Neural progenitor cell (in vitro differentiated cells): ENCODE results near the gene FGD4. TPM values are rescaled to one million over a fixed set of nuclear protein-coding genes. Genes with fewer than 3 reads are reported as not detected.
"Not testable (repeated sequence)": the region's sequence is repeated elsewhere in the genome, so short reads cannot be mapped to it uniquely, and the experiment has no call there.

ENCODE experiments used
- DNase-seq: peaks from one replicate; pipeline ENCODE4 v3.0.0-alpha.2; 2016; ENCODE audit warnings: low spot score
- H2AFZ ChIP-seq: fragments of 200-600 bp; sonication (generic); replicated peaks from 2 replicates; pipeline ENCODE4 v1.6.1; 2016; ENCODE audit warnings: antibody characterized with exemption
- H3F3A ChIP-seq: fragments of 200-600 bp; sonication (generic); 2 replicates; pipeline ENCODE4 v1.6.1; 2016; ENCODE audit warnings: antibody characterized with exemption, low read depth
- H3K27ac ChIP-seq: fragments of 200-600 bp; sonication (generic); 2 replicates; pipeline ENCODE4 v1.5.1; 2016; ENCODE audit warnings: mild to moderate bottlenecking
- H3K27me3 ChIP-seq: fragments of 200-600 bp; sonication (generic); 2 replicates; pipeline ENCODE4 v1.6.1; 2016; ENCODE audit warnings: mild to moderate bottlenecking, moderate library complexity
- H3K36me3 ChIP-seq: fragments of 200-600 bp; sonication (generic); 2 replicates; pipeline ENCODE4 v1.5.1; 2016
- H3K4me1 ChIP-seq: fragments of 200-600 bp; sonication (generic); 2 replicates; pipeline ENCODE4 v1.6.1; 2016; ENCODE audit warnings: mixed run types
- H3K4me2 ChIP-seq: fragments of 200-600 bp; sonication (generic); 2 replicates; pipeline ENCODE4 v1.6.1; 2016
- H3K4me3 ChIP-seq: fragments of 200-600 bp; sonication (generic); 2 replicates; pipeline ENCODE4 v1.5.1; 2016
- H3K79me2 ChIP-seq: fragments of 200-600 bp; sonication (generic); 2 replicates; pipeline ENCODE4 v1.6.1; 2016; ENCODE audit warnings: low read depth
- H3K9ac ChIP-seq: fragments of 200-600 bp; sonication (generic); 2 replicates; pipeline ENCODE4 v1.6.1; 2016
- H3K9me3 ChIP-seq: fragments of 200-600 bp; sonication (generic); 2 replicates; pipeline ENCODE4 v1.5.1; 2016; ENCODE audit warnings: low read depth
- H4K20me1 ChIP-seq: fragments of 200-600 bp; sonication (generic); 2 replicates; pipeline ENCODE4 v1.6.1; 2016; ENCODE audit warnings: low read depth
- H3K27ac Mint-ChIP-seq: 3 replicates; pipeline ENCODE4 v1.8.0; 2021; ENCODE audit warnings: mixed read lengths
- H3K27me3 Mint-ChIP-seq: 2 replicates; pipeline ENCODE4 v1.8.0; 2022; ENCODE audit warnings: low read depth, mild to moderate bottlenecking, inconsistent platforms, moderate library complexity, mixed read lengths; ENCODE audit not compliant: insufficient read depth
- H3K36me3 Mint-ChIP-seq: 3 replicates; pipeline ENCODE4 v1.8.0; 2021; ENCODE audit warnings: mixed read lengths
- H3K4me1 Mint-ChIP-seq: 3 replicates; pipeline ENCODE4 v1.8.0; 2021; ENCODE audit warnings: mixed read lengths
- H3K4me3 Mint-ChIP-seq: 3 replicates; pipeline ENCODE4 v1.8.0; 2021; ENCODE audit warnings: mild to moderate bottlenecking, moderate library complexity, mixed read lengths
- H3K9me3 Mint-ChIP-seq: 3 replicates; pipeline ENCODE4 v1.8.0; 2020; ENCODE audit warnings: mixed read lengths
- EZH2 ChIP-seq: fragments of 200-600 bp; sonication (generic); IDR thresholded peaks from 2 replicates; pipeline ENCODE4 v1.6.1; 2017; ENCODE audit warnings: antibody characterized with exemption, mild to moderate bottlenecking, moderate library complexity
- EZH2phosphoT487 ChIP-seq: fragments of 200-600 bp; sonication (generic); IDR thresholded peaks from 2 replicates; pipeline ENCODE4 v1.6.1; 2017; ENCODE audit warnings: antibody characterized with exemption
- total RNA-seq: library from RNA; depleted of rRNA; stranded (reverse); fragments of >200 nt; gene quantifications from 2 replicates; pipeline ENCODE4 v1.2.3, GENCODE V29; 2015; ENCODE audit warnings: low replicate concordance
- TF ChIP-seq, protein P1 (sequence below): fragments of 200-600 bp; sonication (generic); IDR thresholded peaks from 2 replicates; pipeline ENCODE4 v1.5.1; 2017; ENCODE audit warnings: antibody characterized with exemption, mild to moderate bottlenecking

The FGD4 gene
- total RNA-seq, 1 donor from 2014 or later = 41.4 TPM

DNA sequence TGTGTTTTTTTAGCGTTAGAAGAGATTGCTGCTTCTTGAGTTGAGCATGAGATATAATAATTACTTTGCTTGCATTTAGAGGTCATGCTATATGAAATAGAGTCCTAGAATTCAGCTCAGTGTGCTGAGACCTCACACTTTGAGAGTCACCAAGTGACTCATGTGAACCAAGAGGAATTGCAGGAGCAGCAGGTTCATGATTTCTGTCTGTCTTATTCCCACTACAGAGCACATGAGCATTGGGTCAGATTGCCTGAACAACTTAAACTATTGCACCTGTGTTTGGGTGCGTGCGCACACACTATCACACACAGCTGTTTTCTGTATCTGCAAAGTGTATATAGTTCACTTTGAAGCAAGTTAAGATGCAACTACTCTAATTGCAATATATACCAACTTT, 109.3 kb downstream of the FGD4 start:
- no peaks in the 10 kb centered on the region for H3K9me3 ChIP-seq
- TF ChIP-seq EZH2phosphoT487 (no peak), EZH2 (no peak)
- TF ChIP-seq, protein P1, sequence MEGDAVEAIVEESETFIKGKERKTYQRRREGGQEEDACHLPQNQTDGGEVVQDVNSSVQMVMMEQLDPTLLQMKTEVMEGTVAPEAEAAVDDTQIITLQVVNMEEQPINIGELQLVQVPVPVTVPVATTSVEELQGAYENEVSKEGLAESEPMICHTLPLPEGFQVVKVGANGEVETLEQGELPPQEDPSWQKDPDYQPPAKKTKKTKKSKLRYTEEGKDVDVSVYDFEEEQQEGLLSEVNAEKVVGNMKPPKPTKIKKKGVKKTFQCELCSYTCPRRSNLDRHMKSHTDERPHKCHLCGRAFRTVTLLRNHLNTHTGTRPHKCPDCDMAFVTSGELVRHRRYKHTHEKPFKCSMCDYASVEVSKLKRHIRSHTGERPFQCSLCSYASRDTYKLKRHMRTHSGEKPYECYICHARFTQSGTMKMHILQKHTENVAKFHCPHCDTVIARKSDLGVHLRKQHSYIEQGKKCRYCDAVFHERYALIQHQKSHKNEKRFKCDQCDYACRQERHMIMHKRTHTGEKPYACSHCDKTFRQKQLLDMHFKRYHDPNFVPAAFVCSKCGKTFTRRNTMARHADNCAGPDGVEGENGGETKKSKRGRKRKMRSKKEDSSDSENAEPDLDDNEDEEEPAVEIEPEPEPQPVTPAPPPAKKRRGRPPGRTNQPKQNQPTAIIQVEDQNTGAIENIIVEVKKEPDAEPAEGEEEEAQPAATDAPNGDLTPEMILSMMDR = no peak
- Mint-ChIP-seq H3K27me3 (peaks cover 3% of the 10 kb centered on the region), H3K4me1 (peaks cover 50% of the 10 kb centered on the region), H3K4me3 (no peak overlapping the region), H3K27ac (no peak overlapping the region), H3K36me3 (peaks cover 12% of the 10 kb centered on the region), H3K9me3 (no peaks in the 10 kb centered on the region)
- no peak overlapping the region for H2AFZ ChIP-seq
- H3K36me3 ChIP-seq = no peaks in the 10 kb centered on the region
- H3K79me2 ChIP-seq = peaks cover 100% of the 10 kb centered on the region
- no peak overlapping the region for H3K27ac ChIP-seq
- H3F3A ChIP-seq = peaks cover 9% of the 10 kb centered on the region
- no peaks in the 10 kb centered on the region for H3K27me3 ChIP-seq
- H3K4me3 ChIP-seq = no peak overlapping the region
- DNase-seq = no peak
- H3K4me2 ChIP-seq = peak overlapping the region; percentile 17
- peaks cover 71% of the 10 kb centered on the region for H3K4me1 ChIP-seq
- H3K9ac ChIP-seq = no peak overlapping the region
- H4K20me1 ChIP-seq = peaks cover 92% of the 10 kb centered on the region

DNA sequence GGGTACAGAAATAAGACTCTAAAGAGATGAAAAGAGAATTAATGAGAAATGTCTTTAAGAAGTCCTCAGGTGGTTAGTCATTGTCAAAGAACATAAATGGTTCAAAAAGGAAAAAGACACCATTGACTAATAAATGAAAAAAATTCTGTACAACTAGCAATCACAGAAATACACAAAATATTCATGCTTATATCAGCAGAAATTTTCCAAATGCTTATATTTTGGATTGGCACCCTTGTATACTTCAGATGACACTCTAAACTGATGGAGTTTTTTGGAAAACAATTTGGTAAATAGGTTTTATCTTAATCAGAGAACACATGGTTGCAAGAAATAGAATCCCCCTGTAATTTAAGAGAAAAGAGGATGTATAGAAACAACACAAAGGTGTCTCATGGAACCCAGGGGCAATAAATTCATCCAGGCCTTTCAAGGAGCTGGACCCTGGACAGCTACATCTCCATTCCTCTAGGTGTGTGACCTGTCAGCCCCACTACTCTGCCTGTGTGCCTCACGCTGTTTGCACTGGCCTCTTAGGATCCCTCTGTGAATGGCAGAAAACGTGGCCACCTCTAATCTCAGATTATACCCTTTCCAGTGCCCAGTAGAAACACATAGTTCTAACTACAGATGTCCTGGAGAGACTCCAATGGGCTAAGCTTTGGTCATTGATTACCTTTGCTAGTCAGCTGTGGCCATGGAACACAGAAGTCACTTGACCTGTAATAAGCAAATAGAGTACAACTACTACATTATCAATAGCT, 110.2 kb downstream of the FGD4 start:
- peaks cover 41% of the 10 kb centered on the region for H3K4me1 Mint-ChIP-seq
- H3K4me3 Mint-ChIP-seq = no peak overlapping the region

DNA sequence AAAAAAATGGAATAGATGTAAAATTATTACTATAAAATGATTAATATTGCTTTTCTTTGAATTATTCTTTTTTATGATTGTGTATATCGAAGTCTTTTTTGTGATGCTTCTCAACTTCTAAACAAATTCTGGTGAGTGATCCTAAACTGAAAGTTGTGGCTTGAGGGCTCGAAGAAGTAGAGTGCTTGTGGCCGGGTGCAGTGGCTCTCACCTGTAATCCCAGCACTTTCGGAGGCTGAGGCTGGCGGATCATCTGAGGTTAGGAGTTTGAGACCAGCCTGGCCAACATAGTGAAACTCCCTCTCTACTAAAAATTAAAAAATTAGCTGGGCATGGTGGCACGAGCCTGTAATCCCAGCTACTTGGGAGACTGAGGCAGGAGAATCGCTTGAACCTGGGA, 112.6 kb downstream of the FGD4 start:
- H3K27ac Mint-ChIP-seq, H3K27ac ChIP-seq, H3K4me2 ChIP-seq, H3K9me3 Mint-ChIP-seq, H3K27me3 Mint-ChIP-seq, H2AFZ ChIP-seq, H3K4me3 Mint-ChIP-seq, H3K36me3 ChIP-seq, DNase-seq, H3K9me3 ChIP-seq, H3K4me3 ChIP-seq, H3K27me3 ChIP-seq, H3K9ac ChIP-seq: not testable (repeated sequence)
- Histone ChIP-seq H3K4me1 (peaks cover 62% of the 10 kb centered on the region), H4K20me1 (peaks cover 95% of the 10 kb centered on the region), H3K79me2 (peaks cover 100% of the 10 kb centered on the region), H3F3A (peaks cover 21% of the 10 kb centered on the region)
- Mint-ChIP-seq H3K4me1 (peaks cover 42% of the 10 kb centered on the region), H3K36me3 (peaks cover 12% of the 10 kb centered on the region)

More for the DNA sequence above, 110.2 kb downstream of the FGD4 start:
- no peaks in the 10 kb centered on the region for H3K9me3 ChIP-seq
- no peak for DNase-seq
- Mint-ChIP-seq H3K36me3 (peaks cover 12% of the 10 kb centered on the region), H3K27me3 (peaks cover 3% of the 10 kb centered on the region), H3K27ac (no peak overlapping the region), H3K9me3 (no peaks in the 10 kb centered on the region)
- H3F3A ChIP-seq = peaks cover 9% of the 10 kb centered on the region
- peaks cover 62% of the 10 kb centered on the region for H3K4me1 ChIP-seq
- H3K79me2 ChIP-seq = peaks cover 100% of the 10 kb centered on the region
- no peaks in the 10 kb centered on the region for H3K36me3 ChIP-seq
- no peaks in the 10 kb centered on the region for H3K27me3 ChIP-seq
- no peak overlapping the region for H3K9ac ChIP-seq
- peak overlapping the region; percentile 0 for H3K4me2 ChIP-seq
- H4K20me1 ChIP-seq = peaks cover 92% of the 10 kb centered on the region
- no peak overlapping the region for H3K4me3 ChIP-seq
- no peak for TF ChIP-seq EZH2
- TF ChIP-seq, protein P1 = no peak
- no peak for TF ChIP-seq EZH2phosphoT487
- no peak overlapping the region for H2AFZ ChIP-seq
- no peak overlapping the region for H3K27ac ChIP-seq

DNA sequence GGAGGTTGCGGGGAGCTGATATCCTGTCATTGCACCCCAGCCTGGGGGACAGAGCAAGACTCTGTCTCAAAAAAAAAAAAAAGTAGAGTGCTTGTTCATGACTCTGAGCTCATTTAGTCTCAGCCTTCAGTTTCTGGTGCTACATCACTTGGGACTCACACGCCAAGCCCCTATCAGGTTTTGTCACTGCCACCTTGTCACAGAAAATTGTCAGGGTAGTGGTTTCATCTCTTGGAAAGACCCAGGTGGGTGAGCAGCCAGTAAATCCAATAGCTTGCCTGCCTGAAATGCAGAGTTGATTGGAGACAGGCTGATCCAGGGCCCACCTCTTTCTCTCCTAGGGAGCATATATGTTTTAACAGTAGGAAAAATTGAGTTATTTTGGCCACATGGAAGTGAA, 113.0 kb downstream of the FGD4 start:
- H3K27me3 ChIP-seq = no peaks in the 10 kb centered on the region
- peaks cover 95% of the 10 kb centered on the region for H4K20me1 ChIP-seq
- H2AFZ ChIP-seq = no peak overlapping the region
- peaks cover 100% of the 10 kb centered on the region for H3K79me2 ChIP-seq
- TF ChIP-seq EZH2 = no peak
- TF ChIP-seq, protein P1 = no peak
- no peak for TF ChIP-seq EZH2phosphoT487
- DNase-seq = no peak
- H3K27me3 Mint-ChIP-seq = peaks cover 3% of the 10 kb centered on the region
- H3K4me1 ChIP-seq = peaks cover 65% of the 10 kb centered on the region
- no peak overlapping the region for H3K4me2 ChIP-seq
- H3K27ac Mint-ChIP-seq = no peak overlapping the region
- H3K9me3 Mint-ChIP-seq = no peaks in the 10 kb centered on the region
- peaks cover 19% of the 10 kb centered on the region for H3F3A ChIP-seq
- no peaks in the 10 kb centered on the region for H3K9me3 ChIP-seq
- peaks cover 39% of the 10 kb centered on the region for H3K4me1 Mint-ChIP-seq
- no peak overlapping the region for H3K4me3 Mint-ChIP-seq
- peaks cover 12% of the 10 kb centered on the region for H3K36me3 Mint-ChIP-seq
- no peak overlapping the region for H3K9ac ChIP-seq
- no peak overlapping the region for H3K27ac ChIP-seq
- H3K36me3 ChIP-seq = no peaks in the 10 kb centered on the region
- no peak overlapping the region for H3K4me3 ChIP-seq
